Prostate gland (tissue), 2 donors: Measurements from ENCODE around the gene TNFRSF6B. TPM values are rescaled to one million over a fixed set of nuclear protein-coding genes. Genes with fewer than 3 reads are reported as not detected.

Experiments used
- DNase-seq: peaks from one replicate; pipeline ENCODE4 v3.0.0-alpha.2; 2019; ENCODE audit warnings: low spot score
- H3K27ac ChIP-seq, 2 donors: fragments of 200-600 bp; sonication (generic); 2 replicates each; pipeline ENCODE4 v1.5.1; 2017 to 2019
- H3K27me3 ChIP-seq: fragments of 200-600 bp; sonication (generic); replicated peaks from 2 replicates; pipeline ENCODE4 v1.5.1; 2019; ENCODE audit not compliant: insufficient read depth
- H3K36me3 ChIP-seq, 2 donors: fragments of 200-600 bp; sonication (generic); 1 replicate in 1 of 2; 2 replicates in 1 of 2; pipeline versions ENCODE4 v1.5.1 to v1.8.1; 2017 to 2019
- H3K4me1 ChIP-seq: fragments of 200-600 bp; sonication (generic); replicated peaks from 2 replicates; pipeline ENCODE4 v1.5.1; 2019
- H3K4me3 ChIP-seq, 2 donors: fragments of 200-600 bp; sonication (generic); 2 replicates each; pipeline ENCODE4 v1.5.1; 2017 to 2019
- H3K9me3 ChIP-seq: fragments of 200-600 bp; sonication (generic); 2 replicates; pipeline ENCODE4 v1.5.1; 2017
- POLR2A ChIP-seq: fragments of 450-650 bp; IDR thresholded peaks from one replicate; pipeline ENCODE4 v1.6.1; 2016; ENCODE audit warnings: antibody characterized with exemption, mild to moderate bottlenecking
- POLR2AphosphoS5 ChIP-seq: sonication (generic); formaldehyde crosslinking; IDR thresholded peaks from one replicate; pipeline ENCODE4 v1.6.1; 2017; ENCODE audit warnings: antibody characterized with exemption
- WGBS: methylation state at CpG from one replicate; pipeline ENCODE4 v1.1.5; 2018; 5-methylcytosine and 5-hydroxymethylcytosine counted together
- intact Hi-C: fragments of 100-400 bp; cut with DNase I; formaldehyde crosslinking; loops from one replicate; pipeline ENCODE4 v1.14.2; 2022
- total RNA-seq, 2 donors: library from RNA; depleted of rRNA; stranded (reverse); fragments of >200 nt; gene quantifications; one replicate each; pipeline ENCODE4 v1.1.0, GENCODE V29; 2016
- TF ChIP-seq, protein P1 (sequence below), 4 experiments: fragments of 200-600 bp in 2 of 4; fragments of 450-650 bp in 2 of 4; sonication (generic) in 2 of 4; IDR thresholded peaks; 1 replicate in 3 of 4; 2 replicates in 1 of 4; pipeline ENCODE4 v1.5.1; 2016 to 2019; ENCODE audit warnings: antibody characterized with exemption in 4 of 4, mild to moderate bottlenecking in 2 of 4, moderate library complexity in 2 of 4

TNFRSF6B gene
- total RNA-seq, 2 donors from 2014 or later = 6.7 to 12.2 TPM

DNA sequence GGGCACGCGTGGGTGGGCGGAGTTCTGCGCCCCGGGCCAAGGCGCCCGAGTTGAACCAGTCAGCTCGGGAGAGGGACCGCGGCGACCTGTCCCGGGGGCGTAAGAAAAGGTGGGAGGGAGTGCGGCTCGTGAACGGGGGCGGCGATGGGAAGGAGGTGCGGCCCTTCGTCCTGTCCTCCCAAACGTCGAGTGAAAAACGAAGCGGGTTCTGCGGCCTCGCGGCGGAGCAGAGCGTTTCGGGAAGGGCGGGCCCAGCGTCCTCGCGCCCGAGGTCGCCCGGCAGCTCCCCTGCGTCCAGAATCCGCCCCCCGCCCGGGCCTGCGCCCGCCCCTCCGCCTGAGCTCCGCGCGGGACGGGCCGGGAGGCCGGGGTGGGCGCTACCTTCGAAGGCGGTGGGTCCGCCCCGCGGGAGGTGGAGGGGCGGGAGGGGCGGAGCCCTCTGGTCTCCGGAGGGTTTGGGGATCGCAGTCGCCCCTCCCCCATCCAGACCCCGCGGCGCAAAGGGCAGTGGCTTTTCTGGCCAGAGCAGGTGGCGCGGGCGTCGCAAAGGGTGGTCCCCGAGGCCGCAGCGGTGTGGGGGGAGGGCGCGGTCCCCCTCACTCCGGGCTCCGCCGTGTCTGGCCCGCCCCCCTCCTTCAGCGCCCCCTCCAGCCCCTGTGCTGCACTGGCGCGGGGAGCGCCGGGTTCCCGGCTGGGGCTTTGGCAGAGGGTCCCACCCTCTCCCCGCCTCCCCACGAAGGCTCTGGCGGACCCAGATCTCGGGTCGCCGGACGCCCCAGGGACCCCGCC is 44.1 kb upstream of the TNFRSF6B start:
- Histone ChIP-seq H3K9me3 (no peaks in the 10 kb centered on the region), H3K4me3 (peak overlapping the region; percentile 45 to 57), H3K4me1 (peaks cover 3% of the 10 kb centered on the region), H3K36me3 (no peaks in the 10 kb centered on the region), H3K27me3 (no peaks in the 10 kb centered on the region), H3K27ac (no peak overlapping the region)
- TF ChIP-seq, protein P1, sequence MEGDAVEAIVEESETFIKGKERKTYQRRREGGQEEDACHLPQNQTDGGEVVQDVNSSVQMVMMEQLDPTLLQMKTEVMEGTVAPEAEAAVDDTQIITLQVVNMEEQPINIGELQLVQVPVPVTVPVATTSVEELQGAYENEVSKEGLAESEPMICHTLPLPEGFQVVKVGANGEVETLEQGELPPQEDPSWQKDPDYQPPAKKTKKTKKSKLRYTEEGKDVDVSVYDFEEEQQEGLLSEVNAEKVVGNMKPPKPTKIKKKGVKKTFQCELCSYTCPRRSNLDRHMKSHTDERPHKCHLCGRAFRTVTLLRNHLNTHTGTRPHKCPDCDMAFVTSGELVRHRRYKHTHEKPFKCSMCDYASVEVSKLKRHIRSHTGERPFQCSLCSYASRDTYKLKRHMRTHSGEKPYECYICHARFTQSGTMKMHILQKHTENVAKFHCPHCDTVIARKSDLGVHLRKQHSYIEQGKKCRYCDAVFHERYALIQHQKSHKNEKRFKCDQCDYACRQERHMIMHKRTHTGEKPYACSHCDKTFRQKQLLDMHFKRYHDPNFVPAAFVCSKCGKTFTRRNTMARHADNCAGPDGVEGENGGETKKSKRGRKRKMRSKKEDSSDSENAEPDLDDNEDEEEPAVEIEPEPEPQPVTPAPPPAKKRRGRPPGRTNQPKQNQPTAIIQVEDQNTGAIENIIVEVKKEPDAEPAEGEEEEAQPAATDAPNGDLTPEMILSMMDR (IDR thresholded peaks at IDR 0.05) = no peak
- TF ChIP-seq POLR2AphosphoS5 = no peak
- TF ChIP-seq POLR2A = no peak
- DNase-seq = no peak
- WGBS = under 1% methylated on average over 55 of the region's 91 CpGs
- intact Hi-C loops = no loop called here

DNA sequence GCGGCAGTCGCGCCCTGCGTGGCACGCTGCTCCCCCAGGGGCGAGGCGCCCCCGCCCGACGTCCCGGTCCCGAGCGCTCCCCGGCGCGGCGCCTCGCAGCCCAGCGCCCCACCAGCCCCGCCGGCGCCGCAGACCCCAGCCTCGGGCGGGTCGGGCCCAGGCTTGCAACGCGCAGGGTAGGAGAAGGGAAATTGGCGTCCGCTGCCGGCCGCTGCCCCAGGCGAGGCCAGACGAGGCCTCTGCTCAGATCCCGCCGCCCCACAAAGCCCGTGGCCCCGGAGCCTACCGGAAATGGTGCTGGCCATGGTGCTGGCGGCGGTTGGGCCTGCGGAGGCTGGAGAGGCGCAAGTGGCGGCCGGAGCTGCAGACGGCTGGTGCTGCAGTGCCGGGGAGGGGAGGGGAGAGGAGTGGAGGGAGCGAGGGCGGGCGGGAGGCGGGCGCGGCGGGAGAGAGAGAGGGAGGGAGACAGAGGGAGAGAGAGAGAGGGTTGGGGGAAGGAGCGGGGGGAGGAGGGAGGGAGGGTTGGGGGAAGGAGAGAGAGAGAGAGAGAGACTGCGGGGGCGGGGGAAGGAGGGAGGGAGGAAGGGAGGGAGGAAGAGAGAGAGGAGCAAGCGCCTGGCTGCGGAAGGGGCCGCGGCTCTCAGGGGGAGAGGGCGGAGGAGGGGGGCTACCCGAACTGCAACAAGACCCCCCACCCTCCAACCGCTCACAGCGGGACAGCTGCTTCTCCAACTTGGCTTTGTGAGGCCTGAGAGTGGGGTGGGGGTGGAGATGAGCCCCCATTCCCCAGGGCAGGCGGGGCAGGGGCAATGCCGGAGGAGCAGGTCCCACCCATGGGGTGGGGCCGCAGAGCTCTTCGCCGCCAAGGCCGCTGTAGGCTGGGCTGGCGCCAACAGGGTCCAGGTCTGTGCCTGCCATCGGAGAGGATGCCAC is 43.1 kb upstream of the TNFRSF6B start, which contains the start of gene STMN3:
Gene STMN3 (minus strand): TSS at position 384 of the 933 bp plus-strand sequence. CDS start 79 bp downstream, at position 305.
- intact Hi-C loops = no loop called here
- peak; percentile 80 for DNase-seq
- Histone ChIP-seq H3K27ac (peak within 1 kb of the TSS; percentile 9 to 53), H3K9me3 (no peaks in the 10 kb centered on the region), H3K4me1 (peaks cover 3% of the 10 kb centered on the region), H3K27me3 (no peaks in the 10 kb centered on the region), H3K36me3 (no peaks in the 10 kb centered on the region), H3K4me3 (peak within 1 kb of the TSS; percentile 45 to 57)
- TF ChIP-seq POLR2AphosphoS5 (peak; percentile 51), POLR2A (no peak)
- 1% methylated on average over 37 of the region's 73 CpGs for WGBS

DNA sequence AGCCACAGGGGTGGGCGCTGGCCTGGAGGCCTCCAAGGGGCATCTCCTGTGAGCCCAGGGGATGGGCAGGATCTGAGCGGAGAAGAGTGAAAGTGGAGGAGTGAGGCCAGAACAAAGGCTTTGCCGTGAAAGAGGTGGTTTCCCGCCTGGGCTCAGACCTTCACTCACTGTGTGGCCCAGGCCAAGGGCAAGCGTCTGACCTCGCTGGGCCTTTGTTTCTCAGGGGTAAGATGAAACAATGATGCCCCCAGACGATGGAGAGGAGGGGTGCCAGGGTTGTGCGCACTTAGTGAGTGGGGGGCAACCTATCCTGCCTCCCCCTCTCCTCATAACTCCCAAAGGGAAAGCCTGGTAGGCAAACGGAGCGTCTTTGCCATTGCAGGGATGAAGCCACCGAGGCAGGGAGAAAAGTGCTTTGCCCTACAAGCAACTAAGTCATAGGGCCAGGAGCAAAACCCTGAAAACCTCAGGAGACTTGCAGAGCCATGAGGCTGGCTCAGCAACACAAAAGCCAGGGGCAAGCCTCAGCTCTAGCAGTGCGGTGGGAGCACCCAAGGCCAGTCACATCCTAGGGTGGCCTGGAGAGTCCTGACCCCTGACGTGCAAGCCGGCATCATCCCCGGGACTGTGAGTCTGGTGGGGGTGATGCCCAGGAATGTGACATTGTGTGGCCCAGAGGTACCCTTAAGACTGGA is 42.3 kb upstream of the TNFRSF6B start:
- Histone ChIP-seq H3K9me3 (no peaks in the 10 kb centered on the region), H3K36me3 (no peaks in the 10 kb centered on the region), H3K4me1 (peaks cover 5% of the 10 kb centered on the region), H3K27me3 (no peaks in the 10 kb centered on the region), H3K27ac (peak overlapping the region in 1 of 2 donors; percentile 53), H3K4me3 (peak overlapping the region; percentile 45 to 57)
- no peak for DNase-seq
- WGBS = 41% methylated on average over 15 of the region's 15 CpGs
- intact Hi-C loops = no loop called here
- TF ChIP-seq POLR2A (no peak), POLR2AphosphoS5 (no peak)
- TF ChIP-seq, protein P1 (IDR thresholded peaks at IDR 0.05) = no peak

DNA sequence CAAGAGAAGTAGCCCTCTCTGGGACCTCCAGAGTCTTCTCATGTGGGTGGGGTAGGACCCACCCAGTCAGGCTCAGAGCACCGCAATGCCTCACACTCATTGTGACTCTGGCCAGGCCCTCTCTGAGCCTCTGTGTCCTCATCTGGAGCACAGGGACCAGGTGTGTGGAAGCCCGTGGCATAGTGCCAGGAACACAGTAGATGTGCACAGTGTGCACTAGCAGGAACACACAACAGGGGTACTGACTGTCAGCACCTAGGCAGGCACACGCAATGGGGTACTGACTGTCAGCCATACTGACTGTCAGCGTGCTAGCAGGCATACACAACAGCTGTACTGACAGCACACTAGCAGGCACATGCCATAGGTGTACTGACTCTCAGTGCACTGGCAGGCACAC is 41.2 kb upstream of the TNFRSF6B start:
- H3K4me3 ChIP-seq = no peak overlapping the region
- TF ChIP-seq POLR2A (no peak), POLR2AphosphoS5 (no peak)
- TF ChIP-seq, protein P1 (IDR thresholded peaks at IDR 0.05) = no peak
- no peaks in the 10 kb centered on the region for H3K36me3 ChIP-seq
- 76% methylated on average over 4 of the region's 4 CpGs for WGBS
- no peaks in the 10 kb centered on the region for H3K27me3 ChIP-seq
- no peaks in the 10 kb centered on the region for H3K9me3 ChIP-seq
- H3K4me1 ChIP-seq = peaks cover 9% of the 10 kb centered on the region
- DNase-seq = no peak
- intact Hi-C loops = loop anchor here (5.0 kb wide), 2 partner anchors 52 to 82 kb away; partner anchors contain the start of genes ARFRP1, LIME1, SLC2A4RG and ZGPAT
- no peak overlapping the region for H3K27ac ChIP-seq
